Spleen (tissue), 7 donors: ENCODE measurements around the gene COX4I2.

Source experiments
- CTCF ChIP-seq, 11 experiments: fragments of 200-600 bp in 7 of 11; fragments of 450-650 bp in 4 of 11; sonication (generic) in 4 of 11; IDR thresholded peaks in 8 of 11; conservative IDR thresholded peaks in 3 of 11; 1 replicate in 7 of 11; 2 replicates in 4 of 11; pipeline versions ENCODE4 v1.4.0 to v1.8.0; 2016 to 2021; ENCODE audit warnings: antibody characterized with exemption in 11 of 11, inconsistent platforms in 4 of 11, mild to moderate bottlenecking in 1 of 11
- POLR2A ChIP-seq, 3 donors: fragments of 450-650 bp; IDR thresholded peaks; one replicate each; pipeline ENCODE4 v1.5.1; 2017; ENCODE audit warnings: antibody characterized with exemption in 3 of 3, mild to moderate bottlenecking in 1 of 3
- donor health status: DM: no; HTN: no; CAD: no; lungs with moderate emphysema.
- donor health status: DM: no; HTN: no; CAD: no.
- donor health status: DM: no; HTN: no; CAD: no.

DNA sequence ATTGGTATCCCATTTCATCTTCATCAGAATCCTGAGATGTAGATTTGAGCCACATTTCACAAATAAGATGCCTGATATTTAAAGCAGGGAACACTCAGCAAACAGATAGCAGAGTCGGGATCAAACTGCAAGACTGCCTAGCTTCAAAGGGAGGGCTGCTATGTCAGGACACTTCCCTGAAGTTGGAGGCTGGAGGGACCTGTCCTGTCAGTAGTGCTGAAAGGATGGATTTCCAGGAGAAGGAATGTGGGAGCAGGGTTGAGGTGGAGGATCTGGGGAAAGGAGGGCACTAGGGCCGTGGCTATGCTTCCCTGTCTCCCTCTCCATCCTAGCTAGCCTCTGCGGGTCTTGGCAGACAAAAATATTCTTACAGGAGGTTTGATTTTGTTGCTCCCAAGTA is 32.2 kb downstream of the COX4I2 start:
- TF ChIP-seq CTCF (IDR thresholded peaks at IDR 0.05 in 8 of 11, conservative IDR thresholded peaks at IDR 0.05 in 3 of 11) (no peak), POLR2A (IDR thresholded peaks at IDR 0.05) (no peak)
